Fibroblast of the conjunctiva (primary cell): ENCODE results near the gene SPDYE4.
A peak's percentile ranks its signal among the peaks of the same experiment; 100 is the strongest.

Experiments used
- DNase-seq: peaks from one replicate; pipeline ENCODE4 v3.0.0-alpha.2; 2010; ENCODE audit warnings: low read depth

Gene SPDYE4

GRCh38 chr17:8785547-8786413 is 27.4 kb upstream of the SPDYE4 start:
- DNase-seq, result peak; percentile 37

GRCh38 chr17:8782176-8782575 is 23.8 kb upstream of the SPDYE4 start:
- no peak for DNase-seq

GRCh38 chr17:8781776-8782175 is 23.4 kb upstream of the SPDYE4 start:
- DNase-seq, result no peak

GRCh38 chr17:8776881-8777280 is 18.5 kb upstream of the SPDYE4 start:
- DNase-seq, result no peak

DNA sequence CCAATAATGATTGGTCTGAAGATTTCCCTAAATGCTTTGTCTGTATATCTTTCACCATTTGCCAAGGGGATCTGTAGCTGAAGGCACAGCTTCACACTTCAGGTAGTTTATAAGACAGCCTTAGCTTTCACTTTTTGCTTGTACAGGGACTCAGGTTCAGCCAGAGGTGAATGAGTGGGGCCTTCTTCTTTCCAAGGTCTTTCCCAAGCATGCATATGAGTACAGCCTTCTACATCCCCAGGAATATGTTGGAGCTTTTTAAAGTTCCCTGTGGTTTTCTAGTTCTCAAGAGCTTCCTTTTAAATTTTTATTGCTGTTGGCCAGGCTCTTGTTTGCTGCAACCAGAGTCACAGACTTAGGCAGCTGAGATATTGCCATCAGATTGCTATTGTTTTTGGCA is 17.9 kb upstream of the SPDYE4 start:
- no peak for DNase-seq

DNA sequence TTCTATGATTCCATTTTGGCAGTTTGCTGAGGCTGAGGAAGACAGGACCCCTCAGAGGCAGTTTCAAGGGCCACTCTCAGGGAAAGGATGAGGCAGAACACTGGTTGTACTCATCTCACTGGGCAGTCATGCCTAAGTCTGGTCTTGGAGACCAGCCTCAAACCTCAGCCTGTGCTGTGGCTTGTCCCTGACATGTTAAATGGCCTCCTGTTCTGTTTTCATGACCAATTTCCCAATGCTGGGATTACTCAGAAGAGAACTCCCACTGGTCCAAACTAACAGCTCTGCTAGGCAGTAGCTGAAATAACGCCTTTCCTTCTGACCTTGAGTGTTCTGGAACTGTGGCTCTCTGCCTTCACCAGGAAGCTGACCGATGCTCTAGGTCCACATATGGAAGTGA is 8.4 kb upstream of the SPDYE4 start:
- no peak for DNase-seq

DNA sequence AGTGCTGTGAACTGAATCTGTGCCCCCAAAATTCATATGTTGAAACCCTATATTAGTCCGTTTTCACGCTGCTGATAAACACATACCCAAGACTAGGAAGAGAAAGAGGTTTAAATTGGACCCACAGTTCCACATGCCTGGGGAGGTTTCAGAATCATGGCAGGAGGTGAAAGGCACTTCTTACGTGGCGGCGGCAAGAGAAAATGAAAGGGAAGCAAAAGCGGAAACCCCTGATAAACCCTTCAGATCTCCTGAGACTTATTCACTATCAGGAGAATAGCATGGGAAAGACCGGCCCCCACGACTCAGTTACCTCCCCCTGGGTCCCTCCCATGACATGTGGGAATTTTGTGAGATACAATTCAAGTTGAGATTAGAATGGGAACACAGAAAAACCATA is 3.7 kb upstream of the SPDYE4 start:
- no peak for DNase-seq

- no peak for DNase-seq
These were observed 1.2 kb downstream of the SPDYE4 start for GRCh38 chr17:8757189-8757588.

GRCh38 chr17:8755590-8756255 is 2.6 kb downstream of the SPDYE4 start:
- no peak for DNase-seq

DNA sequence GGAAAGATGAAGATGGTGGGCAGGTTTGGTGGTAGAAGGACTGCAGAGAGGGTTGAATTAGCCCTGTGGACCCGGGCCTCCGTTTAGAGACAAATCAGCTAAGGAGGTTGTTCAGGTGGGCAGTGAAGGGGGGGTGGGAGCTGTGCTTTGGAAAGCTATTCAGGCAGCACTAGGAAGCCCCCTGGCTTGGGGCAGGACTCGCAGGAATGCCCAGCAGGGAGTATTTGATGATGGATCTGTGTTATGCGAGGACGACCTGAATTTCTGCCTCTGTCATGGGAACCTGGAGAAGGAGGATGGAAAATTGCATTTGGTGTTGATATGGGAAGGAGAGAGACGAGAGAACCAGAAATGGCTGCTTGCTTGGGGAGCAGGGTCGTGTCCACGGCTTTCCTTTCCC is 3.5 kb downstream of the SPDYE4 start:
- DNase-seq, result no peak

DNA sequence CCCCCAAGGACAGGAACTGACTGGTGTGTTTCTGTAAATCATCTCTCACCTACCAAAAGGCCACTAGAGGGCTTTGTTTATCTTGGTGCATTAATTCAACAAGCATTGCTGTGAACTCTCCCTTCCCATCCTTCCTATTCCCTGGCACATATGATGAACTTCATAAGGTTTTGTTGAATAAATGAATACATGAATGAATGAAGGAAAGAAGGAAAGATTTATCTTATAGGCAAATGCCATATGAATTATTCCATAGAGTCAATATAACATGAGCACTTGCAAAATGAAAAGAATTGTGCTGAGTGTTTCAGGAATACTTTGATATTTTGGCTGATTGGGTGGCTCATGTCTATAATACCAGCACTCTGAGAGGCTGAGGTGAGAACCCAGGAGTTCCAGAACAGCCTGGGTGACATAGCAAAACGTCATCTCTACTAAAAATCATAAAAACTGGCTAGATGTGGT is 4.3 kb downstream of the SPDYE4 start:
- peak; percentile 3 for DNase-seq

- no peak for DNase-seq
These were observed 5.0 kb downstream of the SPDYE4 start for GRCh38 chr17:8753136-8753975.

GRCh38 chr17:8749616-8750015 is 8.7 kb downstream of the SPDYE4 start:
- no peak for DNase-seq

- DNase-seq, result no peak
These were observed 10.6 kb downstream of the SPDYE4 start for GRCh38 chr17:8747742-8748141.

DNA sequence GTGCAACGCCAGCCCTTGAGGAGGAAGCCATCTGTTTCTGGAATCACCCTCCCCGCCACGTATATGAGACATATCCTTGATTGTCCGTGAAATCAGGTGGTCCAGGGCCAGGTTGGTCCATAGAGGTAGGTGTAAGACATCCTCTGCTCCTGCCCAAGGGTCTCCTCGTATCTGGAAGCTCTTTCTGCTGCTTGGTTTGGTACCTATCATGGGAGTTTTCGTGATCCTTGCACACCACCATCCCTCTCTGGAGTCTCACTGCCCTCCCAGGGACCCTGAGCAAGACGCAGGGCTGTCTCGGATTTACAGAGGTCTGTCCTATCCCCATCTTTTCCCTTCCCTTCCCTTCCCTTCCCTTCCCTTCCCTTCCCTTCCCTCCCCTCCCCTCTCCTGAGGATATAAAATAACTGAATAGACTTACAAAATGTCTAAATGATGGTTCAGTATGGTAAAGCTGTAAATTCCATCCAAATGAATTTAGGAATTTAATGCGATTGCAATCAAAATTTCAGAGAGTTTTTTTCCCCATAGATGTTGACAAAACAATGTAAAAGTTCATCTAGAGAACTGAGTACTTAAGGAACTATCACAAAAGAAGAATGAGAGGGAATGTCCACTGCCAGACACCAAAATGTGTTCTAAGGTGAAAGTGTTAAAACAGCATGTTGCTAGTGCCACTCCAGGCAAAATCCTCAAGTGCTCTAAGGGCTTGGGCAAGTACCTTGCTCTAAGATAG is 11.7 kb downstream of the SPDYE4 start:
- no peak for DNase-seq

- peak; percentile 17 for DNase-seq
These were observed 12.5 kb downstream of the SPDYE4 start for GRCh38 chr17:8745586-8746500.

DNA sequence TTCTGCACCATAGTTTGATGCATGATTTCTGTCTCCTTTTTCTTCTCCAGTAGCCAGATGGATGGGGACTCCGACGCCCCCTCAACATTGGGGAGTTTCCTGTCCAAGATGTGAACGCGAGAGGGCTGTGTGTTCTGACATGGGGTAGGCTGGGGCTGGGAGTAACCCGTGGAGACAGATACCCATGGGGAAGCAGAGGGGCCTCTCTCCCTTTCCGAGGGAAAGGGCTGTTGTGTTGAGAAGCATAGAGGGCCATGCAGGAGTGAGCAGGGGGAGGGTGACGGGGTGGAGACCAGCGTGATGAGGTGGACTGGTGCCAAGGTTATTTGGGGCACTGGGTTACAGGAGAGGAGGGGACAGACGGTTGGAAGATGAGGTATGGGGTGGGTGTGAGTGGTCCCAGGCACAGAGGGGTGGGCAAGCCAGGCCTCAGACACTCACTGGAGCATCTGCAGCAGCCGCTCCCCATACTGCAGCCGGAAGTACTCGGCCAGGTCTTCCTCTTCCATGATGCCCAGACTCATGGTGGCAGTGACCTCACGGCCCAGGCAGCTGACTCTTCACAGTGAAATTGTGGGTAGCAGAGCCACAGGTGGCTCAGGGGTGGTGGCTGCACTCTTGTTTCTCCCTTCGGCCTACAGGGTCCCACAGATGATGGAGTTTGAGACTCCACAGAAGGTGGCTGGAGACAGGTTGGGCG is 14.1 kb downstream of the SPDYE4 start:
- no peak for DNase-seq

GRCh38 chr17:8742819-8743218 is 15.5 kb downstream of the SPDYE4 start:
- DNase-seq, result no peak

DNA sequence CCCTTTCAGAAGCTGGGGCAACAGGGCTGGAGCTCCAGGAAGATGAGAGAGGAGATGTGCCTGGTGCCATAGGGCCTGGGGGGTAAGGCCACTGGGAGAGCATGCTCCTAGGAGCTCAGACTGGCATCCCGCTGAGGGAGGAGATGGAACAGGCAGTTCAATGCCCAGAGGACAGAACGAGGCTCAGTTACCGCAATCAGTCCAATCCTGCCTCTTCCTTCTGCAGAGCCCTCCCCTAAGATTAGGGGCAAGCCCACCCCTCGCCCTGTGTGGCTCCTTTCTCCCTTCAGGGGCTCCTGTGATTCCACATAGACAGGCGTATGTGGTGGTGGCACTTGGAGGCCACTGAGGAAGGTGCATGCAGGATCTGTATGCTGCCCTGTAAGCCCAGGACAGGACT is 16.1 kb downstream of the SPDYE4 start:
- no peak for DNase-seq

DNA sequence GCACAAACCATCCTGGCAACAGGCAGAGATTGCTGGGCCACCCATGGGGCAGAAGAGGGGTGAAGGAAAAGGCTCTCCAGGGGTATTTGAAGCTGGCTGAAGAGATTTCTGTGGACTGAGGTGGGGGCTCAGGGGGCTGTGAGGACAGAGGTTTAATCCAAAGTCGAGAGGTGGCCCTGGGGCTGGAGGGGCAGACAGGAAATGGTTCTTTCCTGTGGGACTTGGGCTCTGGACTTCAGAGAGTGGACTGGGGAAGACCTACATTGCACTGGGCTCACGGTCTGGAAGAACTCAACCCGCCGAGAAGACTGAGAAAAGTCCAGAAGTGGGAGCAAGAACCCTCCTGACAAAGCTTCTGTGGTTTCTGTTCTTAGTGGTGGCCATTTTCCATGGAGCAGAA is 16.6 kb downstream of the SPDYE4 start:
- DNase-seq, result no peak
